Inferior parietal cortex (tissue), 1 donor: Measurements from ENCODE around the gene LRMDA.

ENCODE experiments used
- DNase-seq: peaks from one replicate; pipeline ENCODE4 v3.0.0-alpha.2; 2016; ENCODE audit errors: extremely low spot score

The LRMDA gene

GRCh38 chr10:76085817-76086167, 654.4 kb downstream of the LRMDA start:
- no peak for DNase-seq

DNA sequence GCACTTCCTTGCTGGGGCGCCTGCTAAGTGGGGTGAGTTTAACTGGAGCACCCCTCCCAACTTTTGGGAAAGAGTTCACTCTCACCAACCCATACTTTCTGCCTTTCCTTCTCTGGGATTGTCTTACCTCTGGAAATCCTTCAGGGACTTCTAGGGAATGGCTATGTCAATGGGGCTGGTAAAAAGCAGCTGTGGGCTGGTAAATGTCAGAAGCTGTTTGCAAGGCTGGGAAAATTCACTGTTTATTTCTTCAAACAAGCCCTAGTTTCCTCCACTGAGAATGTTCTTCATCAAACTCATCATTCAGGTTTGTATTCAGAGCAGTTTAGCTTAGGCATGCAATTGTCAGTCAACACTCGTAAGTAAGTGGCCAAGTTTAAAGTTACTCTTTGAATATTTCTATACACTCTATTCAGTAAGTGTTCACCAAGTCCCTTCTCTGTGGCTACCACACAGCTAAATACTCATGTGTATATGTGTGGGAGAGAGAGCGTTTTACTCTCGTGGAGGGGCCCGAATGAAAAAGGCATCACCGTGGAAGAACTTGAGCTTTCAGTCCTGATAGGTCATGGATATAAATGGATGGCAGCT, 654.8 kb downstream of the LRMDA start:
- no peak for DNase-seq

DNA sequence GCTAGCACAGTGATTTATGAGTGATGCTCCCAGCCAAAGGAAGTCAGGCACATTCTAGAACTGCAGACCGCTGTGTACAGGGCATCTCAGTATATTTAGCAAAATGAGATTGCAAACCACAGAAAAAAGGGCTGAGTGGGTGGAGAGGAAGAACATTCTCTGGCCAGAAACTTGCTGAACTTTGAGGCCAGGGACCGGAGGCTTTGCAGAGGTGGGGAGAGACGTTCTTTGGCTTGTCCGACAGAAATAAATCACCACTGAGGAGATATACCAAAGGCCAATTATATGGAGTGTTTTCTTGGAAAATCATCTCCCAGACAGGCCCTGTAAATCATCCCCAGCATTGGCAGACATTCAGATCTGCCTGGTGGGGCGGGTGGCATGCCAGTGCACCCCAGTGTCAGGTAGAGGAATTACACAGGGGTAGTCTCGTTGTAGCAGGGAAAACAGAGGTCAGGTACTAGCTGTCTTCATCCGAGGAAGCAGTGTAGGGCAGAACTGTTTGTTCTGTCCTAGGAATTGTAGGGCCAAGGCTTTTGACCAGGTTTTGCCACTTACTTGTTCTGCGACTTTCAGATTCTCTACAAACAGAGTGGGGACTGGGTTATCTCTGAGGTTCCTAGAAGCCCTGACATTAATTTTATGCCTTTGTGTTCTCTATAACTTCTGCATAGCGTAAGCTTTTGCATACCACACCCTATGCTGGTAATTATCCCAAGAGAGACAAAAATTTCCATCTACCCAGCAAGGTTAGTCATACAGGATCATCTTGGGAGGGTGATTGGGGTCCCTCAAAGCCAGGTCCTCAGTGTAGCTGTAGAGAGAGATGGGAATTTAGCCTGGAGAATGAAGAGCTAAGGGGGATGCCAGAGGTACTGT, 655.6 kb downstream of the LRMDA start:
- DNase-seq: no peak

GRCh38 chr10:76088008-76088407, 656.6 kb downstream of the LRMDA start:
- no peak for DNase-seq

GRCh38 chr10:76088980-76089379, 657.6 kb downstream of the LRMDA start:
- no peak for DNase-seq

DNA sequence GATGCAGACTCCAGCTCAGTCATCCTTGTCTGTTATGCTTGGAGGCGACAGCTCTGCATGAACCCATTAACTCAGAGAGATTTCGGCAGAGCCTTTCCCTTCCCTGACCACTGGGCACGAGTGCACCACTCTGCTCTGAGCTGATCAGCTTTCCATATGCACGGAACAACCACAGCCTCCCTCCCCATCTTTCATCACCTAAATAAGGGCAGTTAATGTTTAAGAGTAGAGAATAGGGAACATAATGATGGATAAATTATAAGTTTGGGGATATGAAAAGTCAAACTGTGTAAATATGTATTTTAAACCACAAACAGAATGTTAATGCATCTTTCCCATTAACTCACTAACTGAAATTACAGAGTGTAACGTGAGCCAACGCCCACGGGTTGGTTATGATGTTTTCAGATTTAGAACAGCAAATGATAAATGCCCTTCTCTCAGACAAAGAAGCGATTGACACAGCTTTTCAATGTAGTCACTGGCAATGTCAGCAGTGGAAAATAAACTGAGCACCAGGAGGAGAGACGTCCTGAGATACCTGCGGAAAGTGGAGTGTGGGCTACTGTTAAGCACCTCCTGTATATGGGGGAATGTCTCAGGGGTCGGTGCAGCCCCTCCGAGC, 658.2 kb downstream of the LRMDA start:
- no peak for DNase-seq

- DNase-seq: no peak
Observed at GRCh38 chr10:76091926-76092325, 660.5 kb downstream of the LRMDA start.

- no peak for DNase-seq
Observed at GRCh38 chr10:76106611-76107010, 675.2 kb downstream of the LRMDA start.

DNA sequence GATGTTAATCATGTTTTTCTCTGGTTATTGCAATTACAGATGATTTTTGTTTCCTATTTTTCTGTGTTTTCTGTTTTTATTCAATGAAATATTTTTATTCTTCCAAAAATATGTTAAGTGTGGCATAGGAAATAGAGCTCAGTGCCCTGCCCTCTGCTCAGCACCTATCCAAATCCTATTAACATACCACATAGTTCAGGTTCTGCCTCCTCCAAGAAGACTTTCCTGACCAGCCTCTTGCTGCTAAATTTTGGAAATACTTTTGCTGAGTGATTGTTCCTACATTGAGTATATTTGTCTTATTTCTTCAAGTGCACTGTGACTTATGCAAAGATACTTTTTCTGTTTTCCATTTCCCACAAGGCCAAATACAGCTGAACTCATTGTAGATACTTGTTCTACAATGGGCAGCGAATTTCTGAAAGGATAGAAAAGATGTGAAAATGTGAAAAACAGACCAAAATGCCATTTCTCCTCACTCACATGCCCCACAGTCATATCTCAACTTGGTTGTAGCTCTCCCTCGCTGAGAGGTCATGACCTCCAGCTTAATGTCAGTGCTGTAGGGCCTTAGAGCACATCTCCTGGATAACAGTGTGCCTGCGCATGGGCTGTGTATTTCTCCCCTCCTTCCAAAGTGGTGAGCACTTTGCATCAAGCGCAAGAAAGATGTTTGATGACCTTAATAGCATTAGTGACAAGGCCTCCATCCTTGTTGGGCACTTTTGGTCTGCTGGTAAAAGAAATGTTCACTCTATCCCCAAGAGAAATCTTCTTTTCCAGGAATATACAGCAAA, 677.3 kb downstream of the LRMDA start:
- DNase-seq: no peak

- no peak for DNase-seq
Observed at GRCh38 chr10:76111404-76111803, 680.0 kb downstream of the LRMDA start.

GRCh38 chr10:76111986-76112825, 680.8 kb downstream of the LRMDA start:
- no peak for DNase-seq

- no peak for DNase-seq
Observed at GRCh38 chr10:76112826-76113150, 681.4 kb downstream of the LRMDA start.

DNA sequence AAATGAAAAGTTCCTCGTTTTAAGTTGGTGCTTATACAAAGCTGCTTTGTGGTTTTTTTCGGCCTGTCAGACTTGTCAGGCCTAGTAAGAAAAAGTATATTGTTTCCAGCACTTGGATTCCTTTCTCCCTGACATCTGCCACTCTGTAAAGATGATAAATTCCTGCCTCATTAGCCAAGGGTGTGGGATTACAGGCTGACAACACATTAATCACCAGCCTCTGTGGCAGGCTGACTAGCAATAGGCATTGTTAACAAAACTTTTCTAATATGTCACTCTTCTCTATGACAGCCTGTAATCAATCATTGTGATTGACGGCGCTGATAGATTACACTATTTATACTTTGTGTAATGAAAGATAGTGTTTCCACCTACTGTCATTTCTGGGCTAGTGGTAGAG, 682.5 kb downstream of the LRMDA start:
- DNase-seq: no peak

GRCh38 chr10:76114581-76115001, 683.2 kb downstream of the LRMDA start:
- DNase-seq: no peak

- no peak for DNase-seq
Observed at GRCh38 chr10:76115131-76115470, 683.7 kb downstream of the LRMDA start.

- no peak for DNase-seq
Observed at GRCh38 chr10:76115471-76116155, 684.2 kb downstream of the LRMDA start.

DNA sequence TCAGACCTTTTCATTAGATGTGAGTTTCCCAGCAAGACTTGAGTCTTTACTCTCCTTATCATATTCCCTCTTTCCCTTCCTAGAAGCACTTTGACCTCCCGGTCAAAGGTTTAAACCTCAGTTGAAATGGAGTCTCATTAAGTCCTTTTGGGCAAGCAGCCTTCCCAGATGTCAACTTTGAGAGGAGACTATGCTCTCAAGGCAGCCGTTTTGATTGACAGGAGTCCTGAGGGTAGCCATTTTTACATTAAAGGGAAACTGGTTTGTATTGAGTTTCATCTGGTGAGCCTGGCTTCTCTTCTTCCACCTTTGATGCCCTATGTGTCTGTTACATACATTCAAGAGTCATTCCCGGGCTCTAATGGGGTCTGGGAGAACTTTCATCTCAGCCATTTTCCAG, 685.1 kb downstream of the LRMDA start:
- no peak for DNase-seq

- no peak for DNase-seq
Observed at GRCh38 chr10:76117949-76118348, 686.5 kb downstream of the LRMDA start.

- no peak for DNase-seq
Observed at GRCh38 chr10:76119036-76119435, 687.6 kb downstream of the LRMDA start.

- DNase-seq: no peak
Observed at GRCh38 chr10:76119515-76119914, 688.1 kb downstream of the LRMDA start.

GRCh38 chr10:76122056-76122455, 690.6 kb downstream of the LRMDA start:
- DNase-seq: no peak
